HUES64 (cell line): ENCODE results near the gene CTNNAL1.

Experiments
- H3K27ac ChIP-seq: 2 replicates; pipeline ENCODE4 v1.7.0; 2013; ENCODE audit warnings: low read depth, low read length, inconsistent platforms
- H3K27me3 ChIP-seq: 2 replicates; pipeline ENCODE4 v1.6.1; 2013; ENCODE audit warnings: mild to moderate bottlenecking, low read length; ENCODE audit not compliant: insufficient read depth
- H3K36me3 ChIP-seq: 2 replicates; pipeline ENCODE4 v1.6.1; 2013; ENCODE audit warnings: mild to moderate bottlenecking, low read length; ENCODE audit not compliant: insufficient read depth
- H3K4me1 ChIP-seq: 2 replicates; pipeline ENCODE4 v1.6.1; 2013; ENCODE audit warnings: mild to moderate bottlenecking, low read length, moderate library complexity; ENCODE audit not compliant: insufficient read depth
- H3K4me3 ChIP-seq: 2 replicates; pipeline ENCODE4 v1.5.1; 2013; ENCODE audit warnings: mild to moderate bottlenecking, low read length, moderate library complexity
- H3K9ac ChIP-seq: 2 replicates; pipeline ENCODE4 v1.6.1; 2013; ENCODE audit warnings: mild to moderate bottlenecking, low read depth, low read length
- H3K9me3 ChIP-seq: 2 replicates; pipeline ENCODE4 v1.6.1; 2013; ENCODE audit warnings: low read depth, low read length; ENCODE audit not compliant: insufficient read depth
- WGBS: fragments of 150-250, 120-280 bp; methylation state at CpG from one replicate; pipeline ENCODE4 v1.1.7; 2013; ENCODE audit warnings: missing lambda C conversion rate; 5-methylcytosine and 5-hydroxymethylcytosine counted together

CTNNAL1 gene

GRCh38 chr9:108956022-108956630 lies 57.2 kb downstream of the CTNNAL1 start:
- H3K9ac ChIP-seq, result no peak overlapping the region
- peaks cover 23% of the 10 kb centered on the region for H3K36me3 ChIP-seq
- 96% methylated on average over 2 of the region's 4 CpGs for WGBS
- no peak overlapping the region for H3K4me3 ChIP-seq
- H3K9me3 ChIP-seq, result no peaks in the 10 kb centered on the region
- H3K4me1 ChIP-seq, result no peaks in the 10 kb centered on the region
- H3K27ac ChIP-seq, result no peak overlapping the region
- H3K27me3 ChIP-seq, result no peaks in the 10 kb centered on the region

GRCh38 chr9:108953983-108954574 lies 59.2 kb downstream of the CTNNAL1 start:
- no peak overlapping the region for H3K27ac ChIP-seq
- WGBS, result 71% methylated on average over 1 of the region's 3 CpGs
- no peaks in the 10 kb centered on the region for H3K9me3 ChIP-seq
- no peak overlapping the region for H3K4me3 ChIP-seq
- H3K4me1 ChIP-seq, result no peaks in the 10 kb centered on the region
- no peaks in the 10 kb centered on the region for H3K27me3 ChIP-seq
- peaks cover 22% of the 10 kb centered on the region for H3K36me3 ChIP-seq
- no peak overlapping the region for H3K9ac ChIP-seq

DNA sequence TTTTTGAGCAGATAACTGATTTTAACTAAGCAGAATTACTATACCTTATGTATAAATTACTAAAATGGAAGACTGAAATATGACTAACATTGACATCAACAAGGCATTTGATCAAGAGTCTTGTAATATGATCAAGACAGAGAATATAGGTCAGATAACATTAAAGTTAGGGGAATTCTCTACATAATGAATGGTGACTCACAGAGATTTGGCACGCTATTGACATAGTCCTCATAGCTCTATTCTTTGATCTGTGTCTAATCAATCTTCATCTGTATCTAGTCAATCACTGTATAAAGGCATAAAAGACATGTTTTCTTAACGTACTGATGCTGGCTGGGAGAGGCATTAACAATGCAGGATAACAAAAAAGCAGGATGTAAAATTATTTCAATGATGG lies 61.7 kb downstream of the CTNNAL1 start:
- Histone ChIP-seq H3K9me3 (no peaks in the 10 kb centered on the region), H3K4me1 (no peaks in the 10 kb centered on the region), H3K9ac (no peak overlapping the region), H3K36me3 (peaks cover 33% of the 10 kb centered on the region), H3K4me3 (no peak overlapping the region), H3K27me3 (no peaks in the 10 kb centered on the region), H3K27ac (no peak overlapping the region)
- WGBS, result 96% methylated on average over 2 of the region's 2 CpGs

DNA sequence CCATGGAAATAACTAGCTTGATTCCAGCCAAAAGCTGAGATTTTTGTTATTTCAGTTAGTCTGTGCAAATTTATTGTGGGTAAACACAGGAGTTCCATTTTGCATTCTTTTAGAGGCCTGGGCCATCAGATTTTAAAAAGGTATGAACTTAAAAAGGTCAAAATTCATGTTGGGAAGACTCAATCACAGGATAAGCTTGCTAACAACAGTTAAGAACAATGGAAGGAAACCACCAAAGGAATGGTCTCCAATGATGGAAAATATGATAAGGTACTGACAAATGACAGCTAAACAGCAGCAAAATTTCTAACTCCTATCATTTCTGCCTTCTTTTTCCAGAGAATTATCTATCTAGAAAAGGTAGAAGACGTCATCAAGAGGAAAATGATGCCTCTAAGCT lies 63.1 kb downstream of the CTNNAL1 start:
- no peaks in the 10 kb centered on the region for H3K27me3 ChIP-seq
- no peak overlapping the region for H3K4me3 ChIP-seq
- H3K4me1 ChIP-seq, result no peaks in the 10 kb centered on the region
- H3K9ac ChIP-seq, result no peak overlapping the region
- no peak overlapping the region for H3K27ac ChIP-seq
- whole genome bisulfite sequencing, result 86% methylated on average over 1 of the region's 1 CpG
- H3K9me3 ChIP-seq, result no peaks in the 10 kb centered on the region
- H3K36me3 ChIP-seq, result peaks cover 36% of the 10 kb centered on the region

DNA sequence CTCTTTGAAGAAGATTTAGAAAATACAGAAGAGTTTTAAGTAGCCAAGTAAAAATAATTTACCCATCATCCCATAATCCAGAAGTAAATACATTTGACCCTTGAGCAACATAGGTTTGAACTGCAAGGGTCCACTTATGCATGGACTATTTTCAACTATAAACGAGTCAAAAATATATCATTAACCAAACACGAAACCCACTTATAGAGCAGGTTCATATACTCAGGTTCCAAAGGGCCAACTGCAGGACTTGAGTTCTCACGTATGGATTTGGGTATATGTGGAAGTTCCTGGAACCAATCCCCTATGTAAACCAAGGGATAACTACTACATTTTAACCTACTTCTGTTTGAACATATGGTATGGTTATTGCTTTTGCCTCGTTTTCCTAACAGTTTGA lies 73.3 kb downstream of the CTNNAL1 start:
- no peaks in the 10 kb centered on the region for H3K27me3 ChIP-seq
- H3K27ac ChIP-seq, result no peak overlapping the region
- H3K4me1 ChIP-seq, result no peaks in the 10 kb centered on the region
- 100% methylated on average over 2 of the region's 4 CpGs for WGBS
- no peaks in the 10 kb centered on the region for H3K9me3 ChIP-seq
- H3K36me3 ChIP-seq, result peaks cover 59% of the 10 kb centered on the region
- no peak overlapping the region for H3K9ac ChIP-seq
- H3K4me3 ChIP-seq, result no peak overlapping the region

DNA sequence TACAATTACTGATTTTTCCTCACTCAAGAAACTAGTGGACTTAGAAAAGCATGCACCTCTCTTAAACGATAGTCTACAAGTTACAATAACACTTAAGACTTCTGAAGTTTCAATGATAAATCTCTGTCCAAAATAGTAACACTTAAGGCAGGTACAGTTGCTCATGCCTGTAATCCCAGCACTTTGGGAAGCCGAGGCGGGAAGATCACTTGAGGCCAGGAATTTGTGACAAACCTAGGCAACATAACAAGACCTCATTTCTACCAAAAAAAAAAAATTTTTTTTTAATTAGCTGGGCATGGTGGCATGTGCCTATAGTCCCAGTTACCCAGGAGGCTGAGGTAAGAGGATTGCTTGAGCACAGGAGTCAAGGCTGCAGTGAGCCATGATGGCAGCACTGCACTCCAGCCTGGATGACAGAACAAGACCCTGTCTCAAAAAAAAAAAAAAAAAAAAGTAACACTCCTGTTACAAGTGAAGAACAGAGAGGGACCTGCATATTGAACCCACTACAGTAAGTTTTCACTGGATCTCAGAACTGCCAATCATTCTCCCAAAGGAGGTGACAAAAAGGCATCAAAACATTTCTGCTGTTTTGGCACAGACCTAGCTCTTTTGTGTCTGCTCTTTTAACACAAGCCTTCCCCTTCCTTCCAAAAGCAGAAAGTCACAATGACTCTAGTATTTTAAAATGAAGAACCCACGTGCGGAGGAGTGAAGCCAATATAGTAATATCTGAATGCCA lies 75.6 kb downstream of the CTNNAL1 start:
- Histone ChIP-seq H3K4me3 (no peak overlapping the region), H3K27ac (no peak overlapping the region), H3K9ac (no peak overlapping the region), H3K36me3 (peaks cover 43% of the 10 kb centered on the region), H3K4me1 (peaks cover 3% of the 10 kb centered on the region), H3K27me3 (no peaks in the 10 kb centered on the region), H3K9me3 (no peaks in the 10 kb centered on the region)
- WGBS, result 97% methylated on average over 5 of the region's 5 CpGs

- Histone ChIP-seq H3K27ac (peak within 1 kb of the TSS; percentile 93), H3K36me3 (peaks cover 26% of the 10 kb centered on the region), H3K4me3 (peak within 1 kb of the TSS; percentile 95), H3K27me3 (no peaks in the 10 kb centered on the region), H3K4me1 (peaks cover 6% of the 10 kb centered on the region), H3K9me3 (no peaks in the 10 kb centered on the region), H3K9ac (peak within 1 kb of the TSS; percentile 90)
- under 1% methylated on average over 46 of the region's 47 CpGs for WGBS
Observed at GRCh38 chr9:108934323-108934893, 78.9 kb downstream of the CTNNAL1 start, which contains the start of gene ABITRAM. Gene ABITRAM (plus strand): TSS chr9:108934400. CDS start chr9:108934487, 87 bp downstream.

DNA sequence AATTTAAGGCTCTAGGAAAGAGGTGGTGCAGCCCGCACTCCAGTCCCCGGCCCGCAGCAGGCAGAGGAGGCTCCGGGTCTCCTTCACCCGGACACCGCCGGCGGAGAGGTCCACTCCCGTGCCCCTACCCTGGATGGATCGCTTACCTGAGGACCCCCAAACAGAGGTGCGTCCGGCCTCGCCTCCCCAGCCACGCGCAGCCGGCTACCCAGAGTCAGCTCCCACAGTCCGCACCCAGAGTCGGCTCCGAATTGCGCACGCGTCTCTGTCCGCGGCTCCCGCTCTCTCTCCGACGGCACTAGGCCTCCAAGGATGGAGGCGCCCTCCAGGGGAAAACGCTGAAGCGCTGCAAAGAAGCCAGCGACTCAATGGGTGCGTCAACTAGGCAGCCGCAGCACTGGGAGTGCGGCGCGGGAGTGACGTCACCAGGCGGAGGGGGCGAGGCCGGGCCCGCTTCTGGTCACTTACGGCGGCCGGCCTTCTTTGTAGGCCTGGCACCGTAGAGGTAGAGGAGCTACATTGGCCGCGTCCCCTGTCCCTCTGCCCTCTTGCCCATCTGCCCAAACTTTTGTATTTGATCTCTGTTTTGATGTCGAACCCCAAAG lies 79.5 kb downstream of the CTNNAL1 start, which contains the start of gene ELP1:
Gene ELP1 (minus strand): TSS at position 407 of the 605 bp plus-strand sequence. CDS start 2,978 bp downstream, outside the sequence.
- H3K4me3 ChIP-seq, result peak within 1 kb of the TSS; percentile 95
- no peaks in the 10 kb centered on the region for H3K27me3 ChIP-seq
- H3K4me1 ChIP-seq, result peaks cover 6% of the 10 kb centered on the region
- H3K36me3 ChIP-seq, result peaks cover 26% of the 10 kb centered on the region
- H3K27ac ChIP-seq, result peak within 1 kb of the TSS; percentile 93
- WGBS, result under 1% methylated on average over 47 of the region's 48 CpGs
- H3K9ac ChIP-seq, result peak within 1 kb of the TSS; percentile 90
- H3K9me3 ChIP-seq, result no peaks in the 10 kb centered on the region

DNA sequence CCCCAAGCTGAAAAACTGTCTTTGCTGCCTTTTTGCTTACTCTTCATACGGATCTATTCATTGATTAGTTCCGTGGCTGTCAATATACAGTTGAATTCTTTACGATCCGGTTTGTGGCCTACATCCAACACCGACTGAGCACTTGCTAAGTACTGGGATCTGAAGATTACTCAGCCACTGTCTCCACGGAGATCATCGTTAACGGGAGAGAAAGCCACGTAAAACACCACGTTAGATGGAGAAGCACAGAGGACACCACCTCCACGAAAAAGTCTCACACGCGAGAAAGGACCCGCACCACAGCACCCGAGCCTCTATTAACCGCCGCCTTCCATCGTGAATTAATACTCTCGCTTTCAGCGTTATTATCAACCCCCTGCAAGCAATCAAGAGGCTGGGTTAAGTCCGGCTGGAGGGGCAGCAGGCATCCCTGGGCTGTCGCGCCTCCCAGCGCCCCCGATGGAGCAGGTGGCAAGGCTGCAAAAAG lies 80.0 kb downstream of the CTNNAL1 start:
- Histone ChIP-seq H3K4me1 (peaks cover 6% of the 10 kb centered on the region), H3K27ac (peak overlapping the region; percentile 93), H3K27me3 (no peaks in the 10 kb centered on the region), H3K36me3 (peaks cover 30% of the 10 kb centered on the region), H3K4me3 (peak overlapping the region; percentile 95), H3K9me3 (no peaks in the 10 kb centered on the region), H3K9ac (peak overlapping the region; percentile 90)
- 3% methylated on average over 25 of the region's 25 CpGs for WGBS

DNA sequence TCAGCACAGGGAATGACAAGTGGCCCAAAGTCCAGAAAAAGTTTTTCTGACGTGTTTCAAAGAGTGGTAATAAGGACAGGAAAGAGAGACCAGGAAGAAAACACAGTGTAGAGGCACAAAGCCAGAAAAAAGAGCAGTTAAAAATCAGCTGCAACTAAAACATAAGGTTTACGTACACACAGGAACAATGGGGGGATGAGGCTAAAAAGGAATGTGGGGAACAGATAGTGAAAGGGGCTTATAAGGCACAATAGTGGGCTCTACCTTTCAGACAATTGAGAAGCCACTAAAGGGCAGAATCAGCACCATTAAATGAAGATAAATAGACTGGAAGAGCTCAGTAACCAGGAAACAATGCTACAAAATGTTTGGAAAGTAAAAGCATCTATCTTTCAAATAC lies 84.9 kb downstream of the CTNNAL1 start:
- peaks cover 74% of the 10 kb centered on the region for H3K36me3 ChIP-seq

More for the DNA sequence above, 84.9 kb downstream of the CTNNAL1 start:
- WGBS, result 92% methylated on average over 2 of the region's 2 CpGs
- Histone ChIP-seq H3K9me3 (no peaks in the 10 kb centered on the region), H3K27ac (no peak overlapping the region), H3K4me3 (no peak overlapping the region), H3K4me1 (peaks cover 6% of the 10 kb centered on the region), H3K27me3 (no peaks in the 10 kb centered on the region), H3K9ac (no peak overlapping the region)
